ENCODE results near the gene NRSN2.
A peak's percentile ranks its signal among the peaks of the same experiment; 100 is the strongest.

The NRSN2 gene

GRCh38 chr20:358891-359555 is 12.1 kb downstream of the NRSN2 start:
- no peak for TF ChIP-seq CTCF (IDR thresholded peaks at IDR 0.05; ENCODE audit: low read depth, low read length, missing control alignments)
- Histone ChIP-seq H3K27ac (no peak overlapping the region), H3K36me3 (replicated peaks) (no peaks in the 10 kb centered on the region), H3K4me3 (ENCODE audit: low read depth, low read length) (no peak overlapping the region), H3K27me3 (replicated peaks) (no peaks in the 10 kb centered on the region)
- no peak for DNase-seq
- in situ Hi-C loops (cut with HindIII; ENCODE audit: low pct_ligation_motif_present, low sequenced_read_pairs) = no loop called here

- no peak for TF ChIP-seq CTCF (IDR thresholded peaks at IDR 0.05; ENCODE audit: low read depth, low read length, missing control alignments)
- Histone ChIP-seq H3K27me3 (replicated peaks) (no peaks in the 10 kb centered on the region), H3K36me3 (replicated peaks) (no peaks in the 10 kb centered on the region), H3K4me3 (ENCODE audit: low read depth, low read length) (no peak overlapping the region), H3K27ac (no peak overlapping the region)
- DNase-seq = no peak
- in situ Hi-C loops (cut with HindIII; ENCODE audit: low pct_ligation_motif_present, low sequenced_read_pairs) = no loop called here
Measured at GRCh38 chr20:361561-361960, 14.7 kb downstream of the NRSN2 start.

GRCh38 chr20:362271-363254 is 15.7 kb downstream of the NRSN2 start:
- no peaks in the 10 kb centered on the region for H3K27me3 ChIP-seq (replicated peaks)
- peak; percentile 76 for DNase-seq
- no peaks in the 10 kb centered on the region for H3K36me3 ChIP-seq (replicated peaks)
- in situ Hi-C loops (cut with HindIII; ENCODE audit: low pct_ligation_motif_present, low sequenced_read_pairs) = no loop called here
- no peak overlapping the region for H3K27ac ChIP-seq
- TF ChIP-seq CTCF (IDR thresholded peaks at IDR 0.05; ENCODE audit: low read depth, low read length, missing control alignments) = peak; percentile 66
- no peak overlapping the region for H3K4me3 ChIP-seq (ENCODE audit: low read depth, low read length)

GRCh38 chr20:363319-364078 is 16.6 kb downstream of the NRSN2 start:
- DNase-seq = no peak
- Histone ChIP-seq H3K27ac (no peak overlapping the region), H3K4me3 (ENCODE audit: low read depth, low read length) (no peak overlapping the region), H3K27me3 (replicated peaks) (no peaks in the 10 kb centered on the region), H3K36me3 (replicated peaks) (no peaks in the 10 kb centered on the region)
- in situ Hi-C loops (cut with HindIII; ENCODE audit: low pct_ligation_motif_present, low sequenced_read_pairs) = no loop called here
- no peak for TF ChIP-seq CTCF (IDR thresholded peaks at IDR 0.05; ENCODE audit: low read depth, low read length, missing control alignments)

- in situ Hi-C loops (cut with HindIII; ENCODE audit: low pct_ligation_motif_present, low sequenced_read_pairs) = no loop called here
- H3K27ac ChIP-seq = no peak overlapping the region
- peak; percentile 24 for DNase-seq
- no peaks in the 10 kb centered on the region for H3K27me3 ChIP-seq (replicated peaks)
- H3K4me3 ChIP-seq (ENCODE audit: low read depth, low read length) = no peak overlapping the region
- no peak for TF ChIP-seq CTCF (IDR thresholded peaks at IDR 0.05; ENCODE audit: low read depth, low read length, missing control alignments)
- no peaks in the 10 kb centered on the region for H3K36me3 ChIP-seq (replicated peaks)
Measured at GRCh38 chr20:364905-365794, 18.2 kb downstream of the NRSN2 start.

Data from brain microvascular endothelial cell (primary cell).